HG02642 (cell line): Measurements from ENCODE around the gene SDK1.

Experiments used
- ATAC-seq: cut with Tn5 transposase; IDR thresholded peaks from one replicate; pipeline ENCODE4 v1.9.1; 2021; ENCODE audit warnings: mild to moderate bottlenecking; ENCODE audit not compliant: unreplicated experiment, poor library complexity

SDK1 gene

DNA sequence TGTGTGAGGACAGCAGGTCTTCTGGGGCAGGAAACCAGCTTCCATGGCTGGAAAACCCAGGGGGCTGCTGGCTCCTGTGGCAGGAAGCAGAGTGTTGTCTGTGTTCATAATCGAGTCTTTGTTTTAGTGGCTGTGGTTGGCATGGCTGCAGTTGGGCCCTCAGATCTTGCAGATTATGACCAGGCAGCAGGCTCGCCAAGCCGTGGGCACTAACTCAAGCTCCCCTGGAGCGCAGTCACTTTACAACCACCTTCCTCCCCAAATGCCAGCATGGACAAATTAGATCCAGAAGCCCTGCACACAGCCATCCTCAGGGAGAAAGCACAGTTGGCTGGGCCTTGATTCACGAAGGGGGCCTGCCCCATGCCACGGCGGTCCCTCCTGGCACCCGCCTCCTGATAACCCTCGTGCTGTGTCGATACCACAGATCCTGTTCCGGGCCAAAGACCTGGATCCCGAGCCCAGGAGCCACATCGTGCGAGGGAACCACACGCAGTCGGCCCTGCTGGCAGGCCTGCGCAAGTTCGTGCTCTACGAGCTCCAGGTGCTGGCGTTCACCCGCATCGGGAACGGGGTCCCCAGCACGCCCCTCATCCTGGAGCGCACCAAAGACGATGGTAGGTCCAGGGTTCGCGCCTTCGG lies 828.5 kb downstream of the SDK1 start:
- ATAC-seq = no peak

DNA sequence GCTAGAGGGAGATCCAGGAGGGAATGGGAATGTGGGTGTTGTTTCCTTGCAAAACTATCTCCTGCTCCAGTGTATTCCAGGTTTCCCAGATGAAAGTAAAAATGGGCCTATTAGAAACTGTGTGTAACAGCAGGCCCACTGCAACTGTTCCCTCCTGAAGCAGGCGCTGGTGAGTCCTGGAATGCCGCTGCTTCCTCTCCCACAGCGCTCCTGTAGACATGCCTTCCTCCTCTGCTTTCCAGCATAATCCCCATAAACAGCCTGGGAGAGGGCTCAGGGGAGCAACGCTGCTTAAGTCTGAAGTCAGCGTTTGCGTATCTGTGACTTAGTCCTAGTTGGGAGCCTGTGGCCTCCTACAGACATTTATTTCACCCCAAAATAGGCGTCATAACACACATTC lies 830.0 kb downstream of the SDK1 start:
- ATAC-seq = no peak

- no peak for ATAC-seq
These were observed 831.2 kb downstream of the SDK1 start for GRCh38 chr7:4132221-4132620.

GRCh38 chr7:4133491-4134044 lies 832.5 kb downstream of the SDK1 start:
- no peak for ATAC-seq

DNA sequence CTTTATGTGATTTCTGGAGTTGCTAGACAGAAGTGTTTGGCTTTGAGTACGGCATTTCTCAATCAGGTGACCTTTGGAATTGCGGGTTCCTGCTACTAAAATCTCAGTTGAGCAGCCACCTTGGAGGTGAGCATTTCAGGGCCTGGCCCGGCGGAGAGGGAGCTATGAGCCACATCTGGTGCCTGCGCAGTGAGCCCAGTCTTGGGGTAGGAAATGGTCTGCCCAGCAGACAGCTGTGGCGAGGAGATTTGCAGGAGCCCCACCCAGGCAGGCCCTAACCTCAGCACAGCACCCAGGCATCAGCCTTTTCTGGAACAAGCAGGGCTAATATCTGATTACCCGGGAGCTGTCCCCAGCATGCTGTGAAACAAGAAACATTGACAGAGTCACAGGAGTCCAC lies 833.2 kb downstream of the SDK1 start:
- ATAC-seq = no peak

DNA sequence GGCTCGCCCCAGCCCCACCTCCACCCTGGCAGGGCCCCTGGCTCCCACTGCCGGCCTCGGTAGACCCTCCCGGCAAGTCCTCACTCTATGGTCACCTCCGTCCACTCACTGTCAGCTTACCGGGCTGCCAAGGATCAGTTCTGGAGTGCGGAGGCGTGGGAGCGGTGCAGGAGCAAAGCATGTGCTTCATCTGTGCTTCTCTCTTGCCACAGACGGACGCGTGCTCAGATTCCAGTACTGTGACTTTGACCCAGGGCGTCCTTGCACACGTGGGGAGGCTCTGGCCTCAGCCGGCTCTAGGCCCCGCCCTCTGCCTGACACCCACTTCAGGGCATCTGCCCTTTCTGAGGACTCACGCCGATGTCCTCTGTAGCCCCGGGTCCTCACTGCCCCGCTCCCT lies 833.6 kb downstream of the SDK1 start:
- no peak for ATAC-seq

DNA sequence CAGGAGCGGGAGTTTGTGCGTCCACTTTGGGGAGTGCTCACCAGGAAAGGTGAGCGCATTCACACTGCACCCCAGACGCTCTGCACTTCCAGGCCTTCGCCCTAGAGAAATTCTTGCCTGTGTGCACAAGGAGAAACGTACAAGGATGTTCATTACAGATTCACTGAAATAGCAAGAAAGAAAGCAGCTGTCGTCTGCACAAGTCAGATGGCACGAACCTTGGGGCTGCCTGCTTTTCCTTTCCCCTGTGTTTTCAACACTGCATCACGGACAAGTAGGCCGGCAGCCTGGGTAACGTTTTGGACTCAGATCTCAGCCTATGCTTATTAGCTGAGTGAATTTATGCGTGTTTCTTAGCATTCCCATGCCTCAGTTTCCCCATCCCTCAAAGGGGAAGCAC lies 834.2 kb downstream of the SDK1 start:
- no peak for ATAC-seq

GRCh38 chr7:4136036-4136435 lies 835.0 kb downstream of the SDK1 start:
- no peak for ATAC-seq

GRCh38 chr7:4136501-4137110 lies 835.6 kb downstream of the SDK1 start:
- no peak for ATAC-seq

- no peak for ATAC-seq
These were observed 836.5 kb downstream of the SDK1 start for GRCh38 chr7:4137552-4137951.

GRCh38 chr7:4138866-4139265 lies 837.8 kb downstream of the SDK1 start:
- ATAC-seq = no peak

GRCh38 chr7:4139656-4140625 lies 838.9 kb downstream of the SDK1 start:
- no peak for ATAC-seq

DNA sequence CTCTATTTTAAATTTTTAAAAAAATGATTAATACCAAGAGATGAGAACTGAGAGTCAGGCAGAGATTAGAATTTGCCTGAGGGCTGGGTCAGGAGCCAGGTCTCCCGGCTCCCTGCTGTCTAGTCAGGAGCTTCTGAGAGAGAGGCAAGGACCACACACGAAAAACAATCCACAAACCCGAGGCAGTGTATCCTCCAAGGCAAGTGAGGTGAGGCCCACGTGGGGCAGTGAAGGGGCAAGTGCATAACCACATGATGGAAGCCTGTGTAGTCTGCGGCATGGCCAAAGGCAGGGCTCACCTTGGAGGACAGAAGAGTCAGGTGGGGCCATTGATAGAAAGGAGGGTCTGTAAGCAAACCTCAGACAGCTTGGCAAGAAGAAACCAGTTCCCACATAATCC lies 839.9 kb downstream of the SDK1 start:
- ATAC-seq = no peak

- no peak for ATAC-seq
These were observed 842.0 kb downstream of the SDK1 start for GRCh38 chr7:4143006-4143405.

DNA sequence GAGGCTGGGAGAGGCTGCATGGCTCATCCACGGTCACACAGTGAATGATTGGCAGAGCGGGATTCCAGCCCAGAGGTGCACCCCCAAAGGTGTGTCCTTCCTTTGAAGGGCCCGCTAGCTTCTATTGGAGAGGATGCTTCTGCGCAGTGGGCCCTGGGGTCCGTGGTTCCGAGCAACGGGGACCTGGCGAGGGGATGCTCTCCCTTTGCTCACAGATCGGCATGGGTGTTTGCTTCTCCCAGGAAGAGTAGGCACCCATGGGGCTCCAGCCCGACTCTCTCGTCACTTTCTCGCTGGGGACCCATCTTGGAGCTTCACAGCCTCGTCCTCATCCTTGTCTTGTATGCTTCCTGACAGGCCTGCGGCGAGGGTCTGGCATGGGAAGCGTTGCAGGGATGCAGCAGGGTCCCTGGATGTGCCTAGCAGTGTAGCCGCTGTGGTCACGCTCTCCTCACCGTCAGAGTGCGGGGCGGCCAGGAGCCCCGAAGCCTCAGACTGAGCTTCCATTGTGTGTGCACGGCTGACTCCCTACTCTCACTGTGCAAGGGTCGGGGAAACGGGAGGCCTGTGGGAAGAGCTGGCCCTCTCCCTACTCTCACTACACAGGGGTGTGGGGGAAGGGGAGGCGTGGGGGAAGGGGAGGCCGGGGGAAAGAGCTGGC lies 842.6 kb downstream of the SDK1 start:
- no peak for ATAC-seq

GRCh38 chr7:4144172-4144701 lies 843.2 kb downstream of the SDK1 start:
- no peak for ATAC-seq

GRCh38 chr7:4144811-4145510 lies 843.9 kb downstream of the SDK1 start:
- no peak for ATAC-seq

- ATAC-seq = no peak
These were observed 844.5 kb downstream of the SDK1 start for GRCh38 chr7:4145576-4145975.

GRCh38 chr7:4147926-4148620 lies 847.0 kb downstream of the SDK1 start:
- ATAC-seq = no peak
